ENCODE data around the gene MRPL49. TPM values are rescaled to one million over a fixed set of nuclear protein-coding genes. Genes with fewer than 3 reads are reported as not detected.

MRPL49 gene
- total RNA-seq, 2 donors from 2014 or later = 60.7 to 72.3 TPM

GRCh38 chr11:65083134-65083833 lies 38.8 kb upstream of the MRPL49 start:
- peaks cover 13% of the 10 kb centered on the region for H3K4me1 ChIP-seq
- H3K9me3 ChIP-seq = no peaks in the 10 kb centered on the region
- peak overlapping the region; percentile 77 for H3K27ac ChIP-seq
- peak overlapping the region; percentile 89 for H3K4me3 ChIP-seq
- intact Hi-C loops (cut with DNase I) = loop anchor here (10.0 kb wide), 1 partner anchor 238 kb away; the partner anchor contains the start of gene CDC42BPG
- peak overlapping the region; percentile 57 to 90 for H3K9ac ChIP-seq (ENCODE audit: low read depth in 2 of 2, low read length in 2 of 2)
- DNase-seq = no peak
- H3K27me3 ChIP-seq = no peaks in the 10 kb centered on the region
- H3K36me3 ChIP-seq = no peaks in the 10 kb centered on the region
- no peak for TF ChIP-seq CTCF (IDR thresholded peaks at IDR 0.05)

- no peaks in the 10 kb centered on the region for H3K27me3 ChIP-seq
- H3K4me1 ChIP-seq = peaks cover 13% of the 10 kb centered on the region
- TF ChIP-seq CTCF (IDR thresholded peaks at IDR 0.05) = no peak
- no peaks in the 10 kb centered on the region for H3K9me3 ChIP-seq
- peak within 1 kb of the TSS; percentile 89 for H3K4me3 ChIP-seq
- intact Hi-C loops (cut with DNase I) = loop anchor here (10.0 kb wide), 1 partner anchor 239 kb away; the partner anchor contains the start of gene CDC42BPG
- H3K27ac ChIP-seq = peak within 1 kb of the TSS; percentile 77
- DNase-seq = peak; percentile 96
- no peaks in the 10 kb centered on the region for H3K36me3 ChIP-seq
- H3K9ac ChIP-seq (ENCODE audit: low read depth in 2 of 2, low read length in 2 of 2) = peak within 1 kb of the TSS; percentile 78 to 90
These were observed 38.1 kb upstream of the MRPL49 start, which contains the start of the genes CDCA5 and ZFPL1 for GRCh38 chr11:65083834-65084597. CDCA5 (minus strand) TSS chr11:65084040; CDS start chr11:65083978, 62 bp downstream. ZFPL1 (plus strand) TSS chr11:65084222; CDS start chr11:65084699, 477 bp downstream.

GRCh38 chr11:65084598-65085375 lies 37.3 kb upstream of the MRPL49 start:
- intact Hi-C loops (cut with DNase I) = loop anchor here (10.0 kb wide), 1 partner anchor 240 kb away; the partner anchor contains the start of gene CDC42BPG
- Histone ChIP-seq H3K27ac (peak overlapping the region; percentile 77), H3K9me3 (no peaks in the 10 kb centered on the region), H3K4me1 (peaks cover 13% of the 10 kb centered on the region), H3K4me3 (peak overlapping the region; percentile 89), H3K27me3 (no peaks in the 10 kb centered on the region), H3K9ac (ENCODE audit: low read depth in 2 of 2, low read length in 2 of 2) (peak overlapping the region; percentile 78 to 90), H3K36me3 (no peaks in the 10 kb centered on the region)
- TF ChIP-seq CTCF (IDR thresholded peaks at IDR 0.05) = no peak
- no peak for DNase-seq

- Histone ChIP-seq H3K9ac (ENCODE audit: low read depth in 2 of 2, low read length in 2 of 2) (peak overlapping the region in 1 of 2 donors; percentile 31), H3K4me3 (no peak overlapping the region), H3K4me1 (peaks cover 13% of the 10 kb centered on the region), H3K27me3 (no peaks in the 10 kb centered on the region), H3K9me3 (no peaks in the 10 kb centered on the region), H3K27ac (no peak overlapping the region), H3K36me3 (no peaks in the 10 kb centered on the region)
- intact Hi-C loops (cut with DNase I) = loop anchor here (10.0 kb wide), 1 partner anchor 241 kb away; the partner anchor contains the start of gene CDC42BPG
- no peak for DNase-seq
- TF ChIP-seq CTCF (IDR thresholded peaks at IDR 0.05) = no peak
These were observed 36.7 kb upstream of the MRPL49 start for GRCh38 chr11:65085446-65085845.

- Histone ChIP-seq H3K4me3 (no peak overlapping the region), H3K9ac (ENCODE audit: low read depth in 2 of 2, low read length in 2 of 2) (no peak overlapping the region), H3K27ac (no peak overlapping the region), H3K27me3 (no peaks in the 10 kb centered on the region), H3K9me3 (no peaks in the 10 kb centered on the region), H3K36me3 (no peaks in the 10 kb centered on the region), H3K4me1 (peaks cover 13% of the 10 kb centered on the region)
- TF ChIP-seq CTCF (IDR thresholded peaks at IDR 0.05) = no peak
- intact Hi-C loops (cut with DNase I) = loop anchor here (10.0 kb wide), 1 partner anchor 242 kb away; the partner anchor contains the start of gene CDC42BPG
- no peak for DNase-seq
These were observed 35.3 kb upstream of the MRPL49 start for GRCh38 chr11:65086809-65087208.
